Endothelial cell of umbilical vein (primary cell): ENCODE data around the gene EXOSC6. TPM values are rescaled to one million over a fixed set of nuclear protein-coding genes. Genes with fewer than 3 reads are reported as not detected.
"Not testable (repeated sequence)": the region's sequence is repeated elsewhere in the genome, so short reads cannot be mapped to it uniquely, and the experiment has no call there.

Source experiments
- BruUV-seq: library from RNA; stranded (reverse); fragments of 400-500 nt; replicated peaks from 2 replicates; lab custom pipeline; 2021; lab: Mats Ljungman, UMichigan
- CTCF ChIA-PET: fragments of 300-600, 350-600 bp; sonication (Branson Sonifier 250); formaldehyde crosslinking; loops from one replicate; lab custom pipeline; 2021; ENCODE audit warnings: antibody characterized with exemption, inconsistent platforms; lab: Charles Lee
- POLR2A ChIA-PET: fragments of 300-600, 350-600 bp; sonication (Branson Sonifier 250); formaldehyde crosslinking; loops from one replicate; lab custom pipeline; 2021; ENCODE audit warnings: antibody characterized with exemption, inconsistent platforms; lab: Charles Lee
- DNase-seq: peaks from one replicate; pipeline ENCODE4 v3.0.0-alpha.2; 2011; ENCODE audit warnings: low read depth, low spot score
- FAIRE-seq: peaks from 2 replicates; lab custom pipeline; 2011; peaks lifted over from hg19 to GRCh38; lab: Jason Lieb, UNC
- H2AFZ ChIP-seq: 2 replicates; pipeline ENCODE4 v1.6.0; 2012; ENCODE audit warnings: low read depth, low read length, control low read depth, inconsistent platforms
- H3K27ac ChIP-seq: 2 replicates; pipeline ENCODE4 v1.5.1; 2011; ENCODE audit warnings: low read depth, mild to moderate bottlenecking, control low read depth, low read length, moderate library complexity; ENCODE audit not compliant: insufficient read depth
- H3K27me3 ChIP-seq, 2 experiments: 2 replicates each; pipeline versions ENCODE4 v1.6.0 to v1.6.1; 2011; ENCODE audit warnings: low read length in 2 of 2, mixed read lengths in 1 of 2; ENCODE audit not compliant: control insufficient read depth in 2 of 2, insufficient read depth in 2 of 2
- H3K36me3 ChIP-seq, 2 experiments: 2 replicates in 1 of 2; 3 replicates in 1 of 2; pipeline ENCODE4 v1.5.1; 2011; ENCODE audit warnings: low read length in 2 of 2, mild to moderate bottlenecking in 1 of 2, moderate library complexity in 1 of 2; ENCODE audit not compliant: control insufficient read depth in 2 of 2, insufficient read depth in 2 of 2; ENCODE audit errors: extremely low read depth in 1 of 2
- H3K4me1 ChIP-seq: 3 replicates; pipeline ENCODE4 v1.5.1; 2011; ENCODE audit warnings: mild to moderate bottlenecking, low read length; ENCODE audit not compliant: control insufficient read depth, insufficient read depth; ENCODE audit errors: extremely low read depth
- H3K4me2 ChIP-seq: 2 replicates; pipeline ENCODE4 v1.6.1; 2011; ENCODE audit warnings: low read length, control low read depth, mixed read lengths; ENCODE audit not compliant: insufficient read depth
- H3K4me3 ChIP-seq, 3 experiments: fragments of 200-600 bp in 1 of 3; sonication (generic), shearing (Covaris generic) in 1 of 3; replicated peaks in 1 of 3; 2 replicates each; pipeline ENCODE4 v1.5.1; 2011 to 2016; ENCODE audit warnings: control low read depth in 3 of 3, low read length in 3 of 3, mild to moderate bottlenecking in 2 of 3, inconsistent platforms in 1 of 3, low read depth in 1 of 3, moderate library complexity in 1 of 3; ENCODE audit not compliant: insufficient read depth in 1 of 3
- H3K79me2 ChIP-seq: 2 replicates; pipeline ENCODE4 v1.6.0; 2012; ENCODE audit warnings: low read length, inconsistent platforms; ENCODE audit not compliant: control insufficient read depth, insufficient read depth
- H3K9ac ChIP-seq: replicated peaks from 2 replicates; pipeline ENCODE3; 2011; ENCODE audit warnings: low read length, control low read depth; ENCODE audit not compliant: insufficient read depth; ENCODE audit errors: extremely low read depth
- H3K9me1 ChIP-seq: replicated peaks from 3 replicates; pipeline ENCODE4 v1.6.0; 2011; ENCODE audit warnings: mild to moderate bottlenecking, low read length; ENCODE audit not compliant: control insufficient read depth, insufficient read depth; ENCODE audit errors: extremely low read depth
- H3K9me3 ChIP-seq: replicated peaks from 2 replicates; pipeline ENCODE4 v1.5.1; 2012; ENCODE audit warnings: low read length, inconsistent platforms; ENCODE audit not compliant: control insufficient read depth, insufficient read depth
- H4K20me1 ChIP-seq: replicated peaks from 2 replicates; pipeline ENCODE3; 2011; ENCODE audit warnings: mild to moderate bottlenecking, low read length; ENCODE audit not compliant: control insufficient read depth, insufficient read depth; ENCODE audit errors: extremely low read depth
- GATA2 ChIP-seq: IDR thresholded peaks from 2 replicates; pipeline ENCODE4 v1.7.0; 2011; ENCODE audit warnings: low read depth, mild to moderate bottlenecking, moderate library complexity, mixed read lengths, low read length; ENCODE audit not compliant: insufficient read length, insufficient read depth
- dilution Hi-C: fragments of 300-500 bp; cut with MboI; formaldehyde crosslinking; loops from one replicate; pipeline ENCODE4 v1.15.0; 2019; ENCODE audit warnings: low sequenced_read_pairs; ENCODE audit not compliant: extremely low pct_ligation_motif_present
- intact Hi-C: fragments of 100-400 bp; cut with micrococcal nuclease; formaldehyde crosslinking; loops from one replicate; pipeline ENCODE4 v1.10.0; 2022
- polyA plus RNA-seq, 4 experiments: library from polyadenylated mRNA; depleted of rRNA in 3 of 4; stranded (reverse) in 3 of 4; unstranded in 1 of 4; fragments of >200 nt; gene quantifications; 2 replicates each; pipeline versions ENCODE4 v1.2.1 to v1.2.3, GENCODE V29; 2011 to 2012; ENCODE audit warnings: missing spikeins in 1 of 4
- total RNA-seq: library from RNA; stranded (reverse); gene quantifications from 2 replicates; pipeline ENCODE4 v1.2.3, GENCODE V29; 2021

EXOSC6 gene
- total and polyA plus RNA-seq, 2 donors (not counting 3 experiments of a cell fraction or from before 2014, with no cell fraction given) = 12.6 to 29.2 TPM

- H3K4me3 ChIP-seq, BruUV-seq, H3K4me2 ChIP-seq, H3K36me3 ChIP-seq, H3K9ac ChIP-seq, H3K4me1 ChIP-seq, intact Hi-C loops, H4K20me1 ChIP-seq, POLR2A ChIA-PET, H2AFZ ChIP-seq, CTCF ChIA-PET, H3K27me3 ChIP-seq, H3K9me1 ChIP-seq, dilution Hi-C loops, FAIRE-seq, H3K79me2 ChIP-seq, H3K9me3 ChIP-seq: not testable (repeated sequence)
- peak; percentile 37 for TF ChIP-seq GATA2
- H3K27ac ChIP-seq = peak overlapping the region; percentile 45
- DNase-seq = peak; percentile 85
Observed at GRCh38 chr16:70231831-70232230, 19.9 kb downstream of the EXOSC6 start.

GRCh38 chr16:70226024-70226423, 25.7 kb downstream of the EXOSC6 start:
- CTCF ChIA-PET, H3K36me3 ChIP-seq, H4K20me1 ChIP-seq, FAIRE-seq, H3K27me3 ChIP-seq, intact Hi-C loops, H2AFZ ChIP-seq, POLR2A ChIA-PET, H3K4me2 ChIP-seq, H3K4me1 ChIP-seq, DNase-seq, H3K9ac ChIP-seq, H3K79me2 ChIP-seq, BruUV-seq, H3K9me1 ChIP-seq, dilution Hi-C loops, H3K9me3 ChIP-seq, H3K4me3 ChIP-seq, H3K27ac ChIP-seq: not testable (repeated sequence)

- H2AFZ ChIP-seq, H3K4me2 ChIP-seq, H3K9me1 ChIP-seq, dilution Hi-C loops, H3K27ac ChIP-seq, DNase-seq, H3K36me3 ChIP-seq, intact Hi-C loops, CTCF ChIA-PET, H3K4me3 ChIP-seq, H3K9me3 ChIP-seq, H4K20me1 ChIP-seq, BruUV-seq, POLR2A ChIA-PET, H3K4me1 ChIP-seq, FAIRE-seq, H3K27me3 ChIP-seq, H3K79me2 ChIP-seq, H3K9ac ChIP-seq: not testable (repeated sequence)
Observed at GRCh38 chr16:70225430-70225829, 26.3 kb downstream of the EXOSC6 start.

GRCh38 chr16:70224645-70225044, 27.1 kb downstream of the EXOSC6 start:
- H3K27ac ChIP-seq, H3K4me3 ChIP-seq, H3K9me3 ChIP-seq, H3K4me1 ChIP-seq, H4K20me1 ChIP-seq, DNase-seq, H3K4me2 ChIP-seq, H3K9ac ChIP-seq, CTCF ChIA-PET, dilution Hi-C loops, H3K9me1 ChIP-seq, H3K36me3 ChIP-seq, H3K79me2 ChIP-seq, BruUV-seq, H2AFZ ChIP-seq, H3K27me3 ChIP-seq, intact Hi-C loops, FAIRE-seq, POLR2A ChIA-PET: not testable (repeated sequence)
